Activated CD4-positive, alpha-beta T cell treated with anti-CD3 and anti-CD28 coated beads for 1 hour (primary cell): ENCODE data around the gene ZMYM2.

Experiments
- DNase-seq: peaks from one replicate; pipeline ENCODE4 v3.0.0-alpha.2; 2020

ZMYM2 gene

DNA sequence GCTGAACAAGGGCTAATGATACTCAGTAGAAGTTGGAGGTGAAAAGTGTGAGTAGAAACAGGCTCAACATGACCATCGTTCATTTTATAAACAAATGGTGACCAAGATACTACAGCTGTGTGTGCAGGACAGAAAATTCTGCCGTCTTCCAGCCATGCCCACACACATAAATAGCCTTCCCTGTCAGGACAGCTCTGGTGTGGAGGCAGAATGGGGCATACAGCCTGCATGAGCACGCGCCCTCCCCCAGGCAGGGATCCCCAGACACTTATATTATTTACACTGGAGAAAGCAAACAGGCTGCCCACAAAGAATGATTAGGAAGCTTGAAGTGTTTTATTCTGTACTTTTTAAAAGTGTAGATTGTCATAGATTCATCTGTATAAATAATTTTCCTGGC, 182.0 kb downstream of the ZMYM2 start:
- DNase-seq: no peak
